HG02798 (cell line): ENCODE data around the gene ROCK2.
A peak's percentile ranks its signal among the peaks of the same experiment; 100 is the strongest.

ENCODE experiments used
- ATAC-seq: cut with Tn5 transposase; IDR thresholded peaks from one replicate; pipeline ENCODE4 v1.9.1; 2021; ENCODE audit warnings: mild to moderate bottlenecking; ENCODE audit not compliant: unreplicated experiment, poor library complexity

ROCK2 gene

DNA sequence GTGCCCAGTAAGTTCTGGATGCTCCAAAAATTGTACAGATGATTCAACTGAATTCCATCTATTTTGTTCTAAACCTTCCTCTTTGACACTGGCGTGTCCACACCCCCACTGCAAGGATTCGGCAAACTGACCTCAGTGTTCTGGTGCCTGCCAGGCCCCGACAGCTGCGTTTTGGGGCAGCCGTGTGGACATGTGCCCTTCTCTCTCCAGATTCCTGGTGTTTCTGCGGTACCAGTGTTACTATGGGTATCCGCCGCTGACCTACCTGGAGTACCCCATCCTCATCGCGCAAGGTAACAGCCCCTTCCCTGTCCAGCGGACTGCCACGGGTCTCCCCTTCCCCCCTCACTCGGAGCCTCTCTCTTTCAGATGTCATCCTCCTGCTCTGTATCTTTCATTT is 184.2 kb downstream of the ROCK2 start:
- ATAC-seq, result no peak

DNA sequence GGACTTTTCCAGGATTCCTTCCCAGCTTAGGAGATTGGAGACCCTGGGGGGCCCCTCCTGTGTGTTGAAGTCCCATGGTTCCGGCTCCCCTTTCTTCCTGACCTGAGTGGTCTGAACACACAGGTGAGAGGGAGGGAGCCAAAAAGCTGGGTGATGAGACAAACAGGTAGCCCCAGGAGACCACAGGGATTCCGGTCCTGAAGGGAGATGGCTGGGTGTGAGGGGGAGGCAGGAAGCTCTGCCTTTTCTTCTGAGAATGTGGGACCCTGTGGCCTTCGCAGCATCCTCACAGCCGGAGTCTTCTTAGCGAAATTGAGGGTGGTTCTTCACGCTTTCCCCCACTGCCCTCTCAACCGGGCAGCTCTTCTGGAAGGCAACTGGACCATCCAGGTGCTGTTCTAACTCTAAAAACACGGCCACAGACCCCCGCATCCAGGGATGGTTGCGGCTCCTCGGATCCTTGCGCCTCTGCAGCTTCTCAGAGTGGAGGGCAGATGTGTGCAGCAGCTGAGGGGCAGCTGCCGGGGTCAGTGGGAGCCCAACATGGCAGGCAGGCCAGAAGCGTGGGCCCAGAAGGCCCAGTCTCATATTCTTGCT is 184.8 kb downstream of the ROCK2 start:
- ATAC-seq, result no peak

DNA sequence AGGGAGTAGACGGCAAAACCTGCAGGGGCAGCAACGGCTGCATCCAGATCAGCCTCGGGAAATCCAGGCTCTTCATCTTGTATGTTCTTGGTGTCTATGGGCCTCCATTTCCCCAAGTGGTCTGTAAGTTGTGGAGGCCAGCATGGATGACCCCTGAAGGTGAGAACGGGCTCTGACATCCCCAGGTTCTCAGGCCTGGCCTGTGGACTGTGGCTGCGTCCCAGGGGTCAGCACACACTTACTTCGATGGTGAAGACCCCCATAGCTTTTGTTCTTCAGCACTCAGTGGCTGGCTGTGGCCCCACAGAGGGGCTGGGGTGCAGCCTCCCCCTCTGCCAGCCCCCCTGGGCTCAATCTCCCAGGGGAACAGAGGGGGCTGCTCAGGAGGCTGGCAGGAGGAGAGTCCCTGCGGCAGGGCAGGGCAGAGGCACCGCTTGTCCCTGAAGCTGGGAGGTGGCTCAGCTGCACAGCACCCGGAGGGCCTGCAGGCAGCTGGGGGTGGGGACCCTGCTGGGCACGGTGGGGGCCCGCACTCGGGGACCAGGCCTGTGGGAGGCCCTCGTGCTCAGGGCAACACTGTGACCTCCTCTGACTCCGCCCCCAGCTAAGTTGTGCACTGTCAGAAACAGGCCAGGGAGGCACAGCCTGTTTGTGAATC is 185.4 kb downstream of the ROCK2 start:
- ATAC-seq, result no peak

DNA sequence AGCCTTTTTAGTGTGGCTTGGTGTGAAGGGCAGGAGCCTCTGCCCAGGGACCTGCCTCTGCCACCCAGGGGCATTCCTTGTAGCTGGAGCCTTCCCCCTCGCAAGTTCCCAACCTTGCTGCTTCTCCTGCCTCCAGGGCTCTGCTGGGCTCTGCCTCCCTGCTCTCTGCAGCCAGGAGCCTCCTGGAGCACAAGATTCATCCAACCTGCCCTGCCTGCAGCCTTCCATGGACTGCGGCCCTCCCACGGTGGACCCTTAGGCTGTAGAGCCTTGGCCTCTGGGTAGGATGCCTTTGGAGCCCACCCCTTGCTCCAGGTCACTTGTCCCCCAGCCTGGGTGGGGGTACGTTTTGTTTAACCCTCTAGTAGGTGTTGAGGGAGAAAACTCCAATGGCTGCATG is 186.7 kb downstream of the ROCK2 start:
- ATAC-seq, result no peak

DNA sequence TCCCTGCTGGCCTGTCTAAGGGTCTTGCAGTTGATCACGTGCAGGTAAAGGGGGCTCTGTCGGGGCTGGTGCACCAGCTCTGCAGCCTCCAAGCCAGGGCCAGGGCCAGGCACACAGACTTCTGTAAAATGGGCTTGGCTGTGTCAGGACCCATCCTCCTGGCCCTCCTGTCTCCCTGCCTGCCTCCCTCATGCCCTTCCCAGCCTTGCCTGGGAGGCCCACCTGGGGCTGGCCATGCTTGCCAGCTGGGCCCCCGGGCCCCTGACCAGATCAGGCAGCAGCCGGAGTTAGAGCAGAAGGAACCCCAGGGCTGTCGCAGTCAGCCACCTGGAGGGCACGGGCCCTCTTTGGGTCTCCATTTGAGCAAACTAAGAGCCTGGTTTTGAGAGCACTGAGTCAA is 187.1 kb downstream of the ROCK2 start:
- no peak for ATAC-seq

DNA sequence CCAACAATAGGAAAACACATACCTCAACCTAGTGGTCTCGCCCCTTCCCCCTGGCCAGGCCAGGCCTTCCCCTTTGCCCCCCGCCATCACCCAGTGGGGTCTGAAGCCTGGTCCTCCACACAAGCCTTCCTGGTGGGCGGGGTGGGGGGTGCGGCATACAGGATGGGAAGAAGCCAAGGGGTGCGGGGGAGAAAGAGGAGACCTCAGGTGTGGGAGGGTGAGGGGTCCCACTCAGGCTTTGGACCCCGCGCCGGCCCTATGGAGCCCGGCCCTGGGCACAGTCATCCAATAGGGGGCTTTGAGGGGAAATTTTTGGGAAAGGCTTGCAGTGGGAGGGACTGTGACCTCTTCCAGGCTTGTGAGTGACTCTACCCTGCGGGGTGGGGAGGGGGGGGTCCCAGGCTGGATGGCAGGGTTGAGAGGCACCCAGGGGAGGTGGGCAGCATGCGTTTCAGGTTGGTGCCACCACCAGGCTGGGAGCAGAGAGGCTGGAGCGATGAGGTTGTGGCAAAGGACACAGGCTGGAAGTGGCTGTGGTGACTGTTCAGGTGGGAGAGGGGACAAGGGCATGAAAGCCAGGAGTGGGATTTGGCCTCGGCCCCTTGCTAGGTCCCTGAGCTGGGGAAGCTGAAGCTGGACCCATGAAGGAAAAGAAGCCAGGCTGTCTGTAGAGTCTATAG is 187.9 kb downstream of the ROCK2 start:
- no peak for ATAC-seq

DNA sequence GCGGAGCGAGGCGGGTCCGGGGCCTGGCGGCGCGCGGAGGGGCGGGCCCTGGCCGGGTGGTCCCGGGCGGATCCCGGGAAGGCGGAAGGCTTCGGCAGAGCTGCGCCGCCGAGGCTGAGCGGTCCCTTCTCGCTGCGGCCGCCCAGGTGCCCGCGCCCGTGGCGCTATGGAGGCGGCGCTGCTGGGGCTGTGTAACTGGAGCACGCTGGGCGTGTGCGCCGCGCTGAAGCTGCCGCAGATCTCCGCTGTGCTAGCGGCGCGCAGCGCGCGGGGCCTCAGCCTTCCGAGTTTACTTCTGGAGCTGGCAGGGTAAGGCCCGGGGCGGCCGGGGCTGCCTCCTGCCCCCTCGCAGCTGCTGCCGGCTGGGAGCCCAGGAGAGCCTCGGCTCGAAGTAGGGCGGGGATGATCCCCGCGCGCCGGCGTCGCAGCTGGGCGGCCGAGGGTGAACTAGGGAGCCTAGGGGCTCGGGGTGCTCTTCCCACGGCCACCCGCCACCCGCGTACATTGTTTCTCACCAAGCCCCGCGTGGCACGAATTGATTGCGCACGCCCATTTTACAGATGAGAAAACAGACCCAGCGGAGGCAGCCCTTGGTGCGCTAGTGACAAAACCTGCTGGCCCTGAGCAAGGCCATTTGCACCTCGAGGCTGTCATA is 188.9 kb downstream of the ROCK2 start, which contains the start of gene SLC66A3:
Gene SLC66A3, plus strand, starts transcription at position 87 of the 655 bp plus-strand sequence. Its CDS starts 80 bp downstream, at position 167.
- ATAC-seq, result peak; percentile 82

DNA sequence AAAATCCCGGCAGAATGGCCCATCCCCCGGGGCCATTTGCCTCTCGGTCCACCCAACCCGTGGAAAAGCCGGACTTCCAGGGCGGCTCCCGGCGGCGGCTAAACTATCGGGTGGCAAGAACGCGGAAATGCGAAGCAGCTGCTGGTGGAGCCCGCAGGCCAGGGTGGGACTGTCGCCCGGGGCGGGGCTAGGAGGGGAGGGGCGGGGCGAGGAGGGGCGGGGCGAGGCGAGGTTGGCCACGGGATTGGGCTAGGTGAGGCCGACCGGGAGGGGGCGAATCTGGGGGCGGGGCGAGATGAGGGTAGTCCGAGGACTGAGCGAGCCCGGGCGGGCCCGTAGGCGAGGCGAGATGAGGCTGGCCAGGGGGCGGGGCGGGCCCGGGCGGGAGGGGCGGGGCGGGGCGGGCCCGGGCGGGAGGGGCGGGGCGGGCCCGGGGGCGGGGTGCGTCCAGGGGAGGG is 189.5 kb downstream of the ROCK2 start:
- peak; percentile 69 for ATAC-seq

DNA sequence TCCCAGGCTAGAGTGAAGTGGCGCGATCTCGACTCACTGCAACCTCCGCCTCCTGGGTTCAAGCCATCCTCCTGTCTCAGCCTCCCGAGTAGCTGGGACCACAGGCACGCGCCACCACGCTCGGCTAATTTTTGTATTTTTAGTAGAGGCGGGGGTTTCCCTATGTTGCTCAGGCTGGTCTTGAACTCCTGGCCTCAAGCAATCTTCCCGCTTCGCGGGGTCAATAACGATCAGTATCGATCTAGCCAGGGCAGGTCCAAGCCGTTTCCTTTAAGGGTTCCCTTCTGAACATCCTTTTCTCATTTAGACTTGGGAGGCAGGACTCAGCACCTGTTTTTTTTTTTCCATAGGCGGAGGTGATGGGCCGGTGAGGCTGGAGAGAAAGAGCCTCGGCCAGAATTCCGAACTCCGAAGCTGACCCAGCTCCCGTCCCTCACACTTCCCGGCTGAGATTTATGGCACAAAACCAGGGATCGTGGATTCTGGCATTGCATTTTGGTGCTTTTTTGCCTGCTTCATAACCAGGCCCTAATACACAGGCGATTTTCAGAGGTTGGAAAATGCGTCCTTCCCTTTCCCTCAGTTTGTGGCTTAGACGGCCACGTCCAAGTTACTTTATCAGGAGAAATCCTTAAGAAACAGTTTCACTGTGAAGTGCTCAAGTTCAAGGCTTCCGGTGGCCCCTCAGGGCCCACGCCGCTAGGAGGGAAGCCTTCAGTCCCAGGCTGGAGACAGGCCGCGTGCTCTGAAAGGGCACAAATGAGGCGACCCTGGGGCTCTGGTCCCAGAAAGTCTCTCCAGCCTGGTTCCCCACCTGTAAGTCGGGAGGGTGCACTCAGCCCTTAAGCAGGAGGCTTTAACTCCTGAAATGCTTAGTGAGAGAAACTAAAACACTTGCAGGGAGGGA is 190.2 kb downstream of the ROCK2 start:
- ATAC-seq, result peak; percentile 17

DNA sequence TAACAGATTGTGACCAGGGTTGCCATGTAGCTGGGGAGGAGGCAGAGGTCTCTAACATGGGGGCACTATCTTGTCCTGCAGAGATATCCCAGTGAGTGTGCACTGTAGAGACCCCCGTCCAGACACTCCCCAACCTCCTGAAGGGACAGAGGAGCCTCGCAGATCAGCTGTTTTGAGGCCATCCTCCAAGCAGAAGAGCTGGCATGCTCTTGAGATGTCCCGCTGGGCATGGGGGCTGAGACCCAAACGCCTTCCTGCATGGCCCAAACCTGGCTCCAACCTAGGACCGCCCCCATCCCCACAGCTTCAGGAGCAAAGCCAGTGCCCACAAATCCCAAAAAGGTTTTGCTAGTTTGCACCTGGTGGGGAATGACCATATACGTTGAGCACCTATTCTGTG is 191.8 kb downstream of the ROCK2 start:
- ATAC-seq, result no peak

DNA sequence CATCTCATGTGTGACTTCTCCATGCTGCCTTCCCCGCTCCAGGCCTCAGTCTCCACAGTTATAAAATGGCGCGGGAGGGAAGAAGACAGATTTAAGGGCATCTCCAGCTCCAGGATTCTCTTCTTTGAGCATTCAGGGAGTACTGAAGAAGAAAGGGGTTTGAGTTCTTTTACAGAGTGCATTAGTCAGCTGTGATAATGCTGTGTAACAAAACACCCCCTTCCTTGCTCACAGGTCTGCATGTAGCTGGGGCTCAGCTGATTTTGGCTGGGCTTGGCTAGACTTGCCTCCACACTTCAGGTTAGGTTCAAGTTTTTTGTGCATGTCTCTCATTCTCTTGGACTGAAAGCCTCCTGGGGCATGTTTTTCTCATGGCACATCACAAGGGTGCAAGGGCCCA is 197.2 kb downstream of the ROCK2 start:
- ATAC-seq, result no peak

DNA sequence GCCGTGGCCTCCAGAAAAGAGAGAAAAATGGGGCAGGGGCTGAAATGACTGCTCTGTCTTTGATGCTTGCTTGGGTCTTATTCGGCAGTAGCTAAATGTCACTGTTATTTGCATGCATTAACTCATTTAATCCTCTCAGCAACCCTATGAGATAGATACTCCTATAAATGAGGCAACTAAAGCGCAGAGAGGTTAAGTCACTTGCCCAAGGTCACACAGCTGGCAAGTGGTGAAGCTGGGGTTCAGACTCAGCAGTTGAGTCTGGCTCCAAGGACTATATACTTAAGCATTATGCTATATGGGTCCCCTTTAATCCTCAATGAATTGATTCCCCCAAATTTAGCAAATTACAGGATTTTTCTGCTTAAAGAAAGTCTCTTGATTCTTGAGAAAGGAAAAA is 198.4 kb downstream of the ROCK2 start:
- ATAC-seq, result no peak

DNA sequence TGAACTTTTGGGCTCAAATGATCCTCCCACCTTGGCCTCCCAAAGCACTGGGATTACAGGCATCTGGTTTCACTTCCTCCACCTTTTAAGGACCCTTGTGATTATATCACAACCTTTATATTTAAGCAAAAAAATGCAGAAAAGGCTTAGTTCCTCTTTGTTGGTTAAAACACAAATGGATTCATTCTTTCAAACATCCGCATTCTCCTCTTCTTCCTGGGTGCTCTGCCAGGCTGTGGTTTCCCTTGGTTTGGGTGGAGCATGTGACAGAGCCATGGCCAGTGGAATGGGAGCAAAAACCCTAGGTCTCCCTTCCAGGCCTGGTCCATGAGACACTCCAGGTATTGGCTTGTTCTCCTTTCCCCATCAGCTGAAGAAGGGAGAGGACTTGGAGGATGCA is 199.1 kb downstream of the ROCK2 start:
- no peak for ATAC-seq

DNA sequence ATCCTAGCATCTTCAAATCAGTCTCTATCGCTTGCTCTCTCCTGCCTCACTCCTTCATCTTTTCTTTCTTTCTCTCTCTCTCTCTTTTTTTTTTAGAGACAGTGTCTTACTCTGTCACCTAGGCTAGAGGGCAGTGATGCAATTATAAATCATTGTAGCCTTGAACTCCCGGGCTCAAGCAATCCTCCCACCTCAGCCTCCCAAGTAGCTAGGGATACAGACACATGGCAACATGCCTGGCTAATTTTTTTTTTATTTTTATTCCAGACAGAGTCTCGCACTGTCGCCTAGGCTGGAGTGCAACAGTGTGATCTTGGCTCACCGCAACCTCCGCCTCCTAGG is 199.7 kb downstream of the ROCK2 start:
- ATAC-seq, result no peak

DNA sequence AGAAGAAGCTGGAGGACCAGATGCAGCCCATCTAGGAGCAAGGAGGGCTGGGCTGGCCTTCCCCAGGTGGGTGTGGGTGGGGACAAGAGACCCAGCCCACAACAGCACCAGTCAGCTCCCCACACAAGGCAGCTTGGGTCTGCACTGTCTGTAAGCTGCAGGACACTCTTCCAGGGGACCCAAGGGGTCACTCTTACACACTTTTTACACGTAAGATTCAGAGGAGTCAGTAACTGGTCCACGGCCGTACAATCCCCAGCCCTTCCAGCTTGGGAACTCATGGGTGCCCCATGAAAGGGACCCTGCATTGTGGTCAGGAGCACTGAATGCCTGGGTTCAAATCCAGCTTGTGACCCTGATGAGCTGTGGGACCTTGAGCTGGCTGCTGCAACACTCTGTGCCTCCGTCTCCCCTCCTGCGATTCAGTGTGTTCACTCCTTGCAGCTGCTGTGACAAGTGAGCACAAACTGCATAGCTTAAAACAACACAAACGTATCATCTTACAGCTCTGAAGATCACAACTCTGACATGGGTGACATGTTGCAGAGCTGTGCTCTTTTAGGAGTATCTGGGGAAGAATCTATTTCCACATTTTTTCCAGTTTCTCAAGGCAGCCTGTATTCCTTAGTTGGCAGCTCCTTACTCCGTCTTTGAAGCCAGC is 200.2 kb downstream of the ROCK2 start:
- no peak for ATAC-seq

DNA sequence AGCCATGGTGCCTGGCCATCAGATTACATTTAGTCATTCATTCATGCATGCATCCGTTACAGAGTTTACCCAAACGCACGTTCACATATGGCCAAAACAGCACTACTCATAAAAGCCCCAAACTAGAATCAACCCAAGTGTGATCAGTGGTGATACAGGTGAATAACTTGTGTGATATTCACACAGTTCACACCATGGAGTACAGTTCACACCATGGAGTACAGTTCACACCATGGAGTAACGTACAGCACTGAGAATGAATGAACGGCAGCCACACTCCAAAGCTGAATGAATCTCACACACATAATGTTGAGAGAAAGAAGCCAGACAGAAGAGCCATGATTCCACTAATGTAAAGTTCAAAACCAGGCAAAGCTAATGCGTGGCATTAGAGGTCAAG is 201.4 kb downstream of the ROCK2 start:
- no peak for ATAC-seq

DNA sequence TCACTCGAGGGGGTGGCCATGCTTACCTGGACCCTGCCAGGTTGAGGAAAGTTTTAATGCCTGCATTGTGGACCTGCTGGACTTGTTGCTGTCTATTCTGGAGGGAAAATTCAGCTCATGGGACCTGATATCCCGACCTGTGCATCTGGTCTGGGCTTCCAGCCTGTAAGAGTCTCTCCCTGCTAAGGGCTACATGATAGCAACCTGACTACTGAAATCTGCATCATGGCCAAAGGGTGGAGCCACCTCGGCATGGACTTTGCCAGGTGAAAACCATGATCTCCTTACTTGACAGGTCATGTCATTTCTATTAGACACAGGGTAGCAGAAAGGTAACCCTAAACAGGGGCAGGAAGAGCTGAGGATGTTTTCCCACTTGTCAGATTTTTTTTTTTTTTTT is 202.1 kb downstream of the ROCK2 start:
- ATAC-seq, result no peak

DNA sequence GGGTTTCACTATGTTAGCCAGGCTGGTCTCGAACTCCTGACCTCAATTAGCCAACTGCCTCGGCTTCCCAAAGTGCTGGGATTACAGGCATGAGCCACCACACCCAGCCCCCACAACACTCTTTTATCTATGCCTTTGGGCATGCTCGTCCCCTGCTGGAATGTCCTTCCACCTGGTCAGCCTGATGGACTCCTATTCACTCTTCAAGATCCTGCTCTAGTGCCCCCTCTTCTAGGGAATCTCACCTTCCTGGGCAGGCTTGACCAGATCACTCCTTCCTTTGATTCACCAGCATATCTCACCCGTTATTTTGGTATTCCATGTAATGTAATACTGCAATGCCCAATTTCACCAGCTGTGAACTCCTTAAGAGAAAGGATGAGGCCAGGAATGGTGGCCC is 203.1 kb downstream of the ROCK2 start:
- ATAC-seq, result no peak

DNA sequence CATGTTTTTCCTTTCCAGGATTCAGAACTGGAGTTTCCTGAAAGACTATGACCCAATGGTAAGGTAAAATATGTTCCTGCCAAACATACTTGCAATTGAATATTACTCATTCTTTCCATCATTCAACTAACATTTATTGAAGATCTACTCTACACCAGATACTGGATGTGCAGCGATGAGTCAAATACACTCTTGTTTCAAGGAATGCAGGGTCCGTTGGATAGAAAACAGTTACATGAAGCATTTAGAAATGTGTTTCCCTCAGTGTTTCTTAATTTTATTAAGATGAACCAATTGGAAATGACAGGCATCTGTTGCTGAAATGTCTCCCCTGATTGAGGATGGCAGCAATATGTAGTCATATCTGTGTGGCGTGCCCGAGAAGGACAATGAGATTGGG is 203.9 kb downstream of the ROCK2 start:
- ATAC-seq, result no peak

DNA sequence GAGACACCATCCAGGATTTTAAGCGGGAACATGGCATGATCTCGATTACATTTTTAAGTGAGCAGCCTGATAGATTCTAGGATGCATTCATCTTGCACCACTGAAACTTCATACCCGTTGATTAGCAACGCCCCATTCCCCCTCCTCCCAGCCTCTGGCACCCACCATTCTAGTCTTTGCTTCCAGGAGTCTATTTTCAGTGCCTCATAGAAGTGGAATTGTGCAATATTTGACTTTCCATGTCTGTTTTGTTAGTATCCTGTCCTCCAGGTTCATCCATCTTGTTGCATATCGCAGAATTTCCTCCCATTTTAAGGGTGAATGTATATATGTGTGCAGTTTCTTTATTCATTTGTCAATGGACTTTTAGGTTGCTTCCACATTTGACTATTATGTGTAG is 210.1 kb downstream of the ROCK2 start:
- no peak for ATAC-seq
